NCI-H524 treated with DMSO at 0.1 percent for 48 hours (cell line): ENCODE data around the gene ZNF512B.

Experiments
- DNase-seq: peaks from one replicate; lab custom pipeline; 2025; lab: John Stamatoyannopoulos, UW

ZNF512B gene

GRCh38 chr20:63950701-63951397 lies 18.9 kb downstream of the ZNF512B start:
- DNase-seq, result no peak

GRCh38 chr20:63947638-63948456 lies 21.9 kb downstream of the ZNF512B start:
- DNase-seq, result no peak

GRCh38 chr20:63946986-63947637 lies 22.6 kb downstream of the ZNF512B start:
- DNase-seq, result no peak

- DNase-seq, result no peak
Measured at GRCh38 chr20:63945921-63946920, 23.5 kb downstream of the ZNF512B start.

- no peak for DNase-seq
Measured at GRCh38 chr20:63945031-63945658, 24.6 kb downstream of the ZNF512B start.

- DNase-seq, result no peak
Measured at GRCh38 chr20:63944078-63944941, 25.4 kb downstream of the ZNF512B start.

- no peak for DNase-seq
Measured at GRCh38 chr20:63943808-63944077, 26.0 kb downstream of the ZNF512B start.

GRCh38 chr20:63942969-63943807 lies 26.5 kb downstream of the ZNF512B start:
- peak; percentile 58 for DNase-seq

- DNase-seq, result no peak
Measured at GRCh38 chr20:63942250-63942951, 27.3 kb downstream of the ZNF512B start.

GRCh38 chr20:63941282-63942081 lies 28.2 kb downstream of the ZNF512B start:
- no peak for DNase-seq

- DNase-seq, result no peak
Measured at GRCh38 chr20:63940472-63941266, 29.1 kb downstream of the ZNF512B start.

GRCh38 chr20:63940071-63940471 lies 29.7 kb downstream of the ZNF512B start:
- no peak for DNase-seq

GRCh38 chr20:63939061-63939935 lies 30.4 kb downstream of the ZNF512B start:
- DNase-seq, result no peak

GRCh38 chr20:63937596-63937995 lies 32.1 kb downstream of the ZNF512B start:
- no peak for DNase-seq

GRCh38 chr20:63935447-63935846 lies 34.3 kb downstream of the ZNF512B start:
- no peak for DNase-seq
